Measurements from ENCODE around the gene VAT1. TPM values are rescaled to one million over a fixed set of nuclear protein-coding genes. Genes with fewer than 3 reads are reported as not detected.
A peak's percentile ranks its signal among the peaks of the same experiment; 100 is the strongest.
"Not testable (repeated sequence)": the region's sequence is repeated elsewhere in the genome, so short reads cannot be mapped to it uniquely, and the experiment has no call there.

The VAT1 gene
- total RNA-seq, 1 donor from 2014 or later, result 439 TPM

GRCh38 chr17:42997390-42997983, 24.7 kb downstream of the VAT1 start:
- Mint-ChIP-seq H3K36me3 (ENCODE audit: unreplicated experiment) (peaks cover 27% of the 10 kb centered on the region), H3K27me3 (ENCODE audit: unreplicated experiment) (no peaks in the 10 kb centered on the region), H3K27ac (ENCODE audit: unreplicated experiment) (peak overlapping the region; percentile 96), H3K9me3 (ENCODE audit: unreplicated experiment) (no peaks in the 10 kb centered on the region), H3K4me1 (ENCODE audit: unreplicated experiment) (peaks cover 32% of the 10 kb centered on the region), H3K4me3 (ENCODE audit: unreplicated experiment) (peak overlapping the region; percentile 98)
- no peak for DNase-seq (ENCODE audit: extremely low spot score, unreplicated experiment)
- TF ChIP-seq CTCF (IDR thresholded peaks at IDR 0.05), result no peak

- not testable (repeated sequence) for DNase-seq (ENCODE audit: extremely low spot score, unreplicated experiment); H3K9me3 Mint-ChIP-seq (ENCODE audit: unreplicated experiment); H3K27ac Mint-ChIP-seq (ENCODE audit: unreplicated experiment); H3K4me3 Mint-ChIP-seq (ENCODE audit: unreplicated experiment); H3K27me3 Mint-ChIP-seq (ENCODE audit: unreplicated experiment)
- H3K36me3 Mint-ChIP-seq (ENCODE audit: unreplicated experiment), result peaks cover 29% of the 10 kb centered on the region
- H3K4me1 Mint-ChIP-seq (ENCODE audit: unreplicated experiment), result peaks cover 30% of the 10 kb centered on the region
Measured at GRCh38 chr17:42993913-42994312, 28.3 kb downstream of the VAT1 start.

- TF ChIP-seq CTCF (IDR thresholded peaks at IDR 0.05), result no peak
- Mint-ChIP-seq H3K4me3 (ENCODE audit: unreplicated experiment) (no peak overlapping the region), H3K4me1 (ENCODE audit: unreplicated experiment) (peaks cover 28% of the 10 kb centered on the region), H3K9me3 (ENCODE audit: unreplicated experiment) (no peaks in the 10 kb centered on the region), H3K36me3 (ENCODE audit: unreplicated experiment) (peaks cover 37% of the 10 kb centered on the region), H3K27me3 (ENCODE audit: unreplicated experiment) (no peaks in the 10 kb centered on the region), H3K27ac (ENCODE audit: unreplicated experiment) (no peak overlapping the region)
- no peak for DNase-seq (ENCODE audit: extremely low spot score, unreplicated experiment)
Measured at GRCh38 chr17:42992872-42993271, 29.3 kb downstream of the VAT1 start.

GRCh38 chr17:42991471-42991870, 30.7 kb downstream of the VAT1 start:
- peaks cover 18% of the 10 kb centered on the region for H3K4me1 Mint-ChIP-seq (ENCODE audit: unreplicated experiment)
- H3K4me3 Mint-ChIP-seq (ENCODE audit: unreplicated experiment), result no peak overlapping the region

GRCh38 chr17:42989726-42990652, 32.2 kb downstream of the VAT1 start:
- no peak for TF ChIP-seq CTCF (IDR thresholded peaks at IDR 0.05)
- H3K36me3 Mint-ChIP-seq (ENCODE audit: unreplicated experiment), result peaks cover 44% of the 10 kb centered on the region
- no peaks in the 10 kb centered on the region for H3K27me3 Mint-ChIP-seq (ENCODE audit: unreplicated experiment)
- H3K9me3 Mint-ChIP-seq (ENCODE audit: unreplicated experiment), result no peaks in the 10 kb centered on the region
- peak overlapping the region; percentile 57 for H3K27ac Mint-ChIP-seq (ENCODE audit: unreplicated experiment)
- no peak overlapping the region for H3K4me3 Mint-ChIP-seq (ENCODE audit: unreplicated experiment)
- no peak for DNase-seq (ENCODE audit: extremely low spot score, unreplicated experiment)
- peaks cover 18% of the 10 kb centered on the region for H3K4me1 Mint-ChIP-seq (ENCODE audit: unreplicated experiment)

More at GRCh38 chr17:42991471-42991870, 30.7 kb downstream of the VAT1 start:
- H3K36me3 Mint-ChIP-seq (ENCODE audit: unreplicated experiment), result peaks cover 41% of the 10 kb centered on the region
- DNase-seq (ENCODE audit: extremely low spot score, unreplicated experiment), result no peak
- TF ChIP-seq CTCF (IDR thresholded peaks at IDR 0.05), result no peak
- H3K27me3 Mint-ChIP-seq (ENCODE audit: unreplicated experiment), result no peaks in the 10 kb centered on the region
- H3K27ac Mint-ChIP-seq (ENCODE audit: unreplicated experiment), result no peak overlapping the region
- H3K9me3 Mint-ChIP-seq (ENCODE audit: unreplicated experiment), result no peaks in the 10 kb centered on the region

Measured in osteocyte (in vitro differentiated cells).